ENCODE data around the gene NEDD9. TPM values are rescaled to one million over a fixed set of nuclear protein-coding genes. Genes with fewer than 3 reads are reported as not detected.

NEDD9 gene
- total and polyA plus RNA-seq, 2 of the 13 experiments (the other 11 are each of a cell fraction or from before 2014, with no cell fraction given) = 27.1 to 389 TPM

DNA sequence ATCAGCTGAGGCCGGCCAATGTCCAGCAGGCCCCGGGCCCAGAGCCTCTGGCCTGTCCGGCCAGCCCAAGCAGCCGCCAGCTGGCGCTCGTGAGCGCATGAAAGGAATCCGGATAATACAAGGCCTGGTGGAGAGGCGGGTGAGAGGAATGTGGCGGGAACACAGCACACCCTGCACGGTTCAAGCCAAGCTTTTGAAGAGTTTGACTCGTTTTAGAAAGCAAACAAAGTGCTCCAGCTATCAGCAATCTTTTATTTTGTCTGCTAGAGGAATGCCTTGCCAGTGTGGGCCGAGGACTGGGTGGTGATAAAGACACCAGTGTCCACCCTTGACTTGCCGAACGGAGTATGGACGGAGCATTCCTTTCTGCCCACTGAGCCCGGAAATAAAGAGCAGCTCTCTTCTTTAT, 9.3 kb upstream of the NEDD9 start (continued):
- TF ChIP-seq, protein P1, sequence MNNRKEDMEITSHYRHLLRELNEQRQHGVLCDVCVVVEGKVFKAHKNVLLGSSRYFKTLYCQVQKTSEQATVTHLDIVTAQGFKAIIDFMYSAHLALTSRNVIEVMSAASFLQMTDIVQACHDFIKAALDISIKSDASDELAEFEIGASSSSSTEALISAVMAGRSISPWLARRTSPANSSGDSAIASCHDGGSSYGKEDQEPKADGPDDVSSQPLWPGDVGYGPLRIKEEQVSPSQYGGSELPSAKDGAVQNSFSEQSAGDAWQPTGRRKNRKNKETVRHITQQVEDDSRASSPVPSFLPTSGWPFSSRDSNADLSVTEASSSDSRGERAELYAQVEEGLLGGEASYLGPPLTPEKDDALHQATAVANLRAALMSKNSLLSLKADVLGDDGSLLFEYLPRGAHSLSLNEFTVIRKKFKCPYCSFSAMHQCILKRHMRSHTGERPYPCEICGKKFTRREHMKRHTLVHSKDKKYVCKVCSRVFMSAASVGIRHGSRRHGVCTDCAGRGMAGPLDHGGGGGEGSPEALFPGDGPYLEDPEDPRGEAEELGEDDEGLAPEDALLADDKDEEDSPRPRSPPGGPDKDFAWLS (CRISPR knock-in tag; IDR thresholded peaks at IDR 0.05; ENCODE audit: borderline replicate concordance) = no peak
- TF ChIP-seq ZNF547 (CRISPR knock-in tag; IDR thresholded peaks at IDR 0.05) (no peak), ZSCAN30 (CRISPR knock-in tag; IDR thresholded peaks at IDR 0.05) (0 out of 2 replicates have a peak, but pooled peaks have one; percentile 62), GATAD1 (CRISPR knock-in tag; IDR thresholded peaks at IDR 0.05) (peak; percentile 47; the same call in 1 of the 2 replicates), HOXA5 (CRISPR knock-in tag; IDR thresholded peaks at IDR 0.05) (peak; percentile 90), MED1 (CRISPR knock-in tag; IDR thresholded peaks at IDR 0.05) (peak; percentile 93), CTCF (CRISPR knock-in tag; IDR thresholded peaks at IDR 0.05) (peak; percentile 87), ZFP1 (CRISPR knock-in tag; IDR thresholded peaks at IDR 0.05) (peak; percentile 27; the same call in 1 of the 2 replicates), ZNF180 (CRISPR knock-in tag; IDR thresholded peaks at IDR 0.05; ENCODE audit: borderline replicate concordance, low read depth) (no peak), HHEX (CRISPR knock-in tag; IDR thresholded peaks at IDR 0.05) (no peak), PAWR (CRISPR knock-in tag; IDR thresholded peaks at IDR 0.05; ENCODE audit: borderline replicate concordance) (no peak), GZF1 (CRISPR knock-in tag; IDR thresholded peaks at IDR 0.05) (no peak), HMGA1 (CRISPR knock-in tag; conservative IDR thresholded peaks at IDR 0.05) (no peak), HNRNPUL1 (IDR thresholded peaks at IDR 0.05; ENCODE audit: low read depth, low read length) (no peak), RNF219 (CRISPR knock-in tag; IDR thresholded peaks at IDR 0.05) (no peak), ZNF652 (CRISPR knock-in tag; IDR thresholded peaks at IDR 0.05; ENCODE audit: borderline replicate concordance, low read depth) (0 out of 2 replicates have a peak, but pooled peaks have one; percentile 12), SMAD3 (CRISPR knock-in tag; IDR thresholded peaks at IDR 0.05) (peak; percentile 90), SALL2 (CRISPR knock-in tag; IDR thresholded peaks at IDR 0.05) (peak; percentile 62; the same call in 1 of the 2 replicates), ZNF143 (CRISPR knock-in tag; IDR thresholded peaks at IDR 0.05) (peak; percentile 49; the same call in 1 of the 2 replicates), MEIS2 (CRISPR knock-in tag; IDR thresholded peaks at IDR 0.05) (peak; percentile 84), IRX3 (CRISPR knock-in tag; IDR thresholded peaks at IDR 0.05; ENCODE audit: borderline replicate concordance, low read depth) (0 out of 2 replicates have a peak, but pooled peaks have one; percentile 78)
- TF ChIP-seq, protein P2, sequence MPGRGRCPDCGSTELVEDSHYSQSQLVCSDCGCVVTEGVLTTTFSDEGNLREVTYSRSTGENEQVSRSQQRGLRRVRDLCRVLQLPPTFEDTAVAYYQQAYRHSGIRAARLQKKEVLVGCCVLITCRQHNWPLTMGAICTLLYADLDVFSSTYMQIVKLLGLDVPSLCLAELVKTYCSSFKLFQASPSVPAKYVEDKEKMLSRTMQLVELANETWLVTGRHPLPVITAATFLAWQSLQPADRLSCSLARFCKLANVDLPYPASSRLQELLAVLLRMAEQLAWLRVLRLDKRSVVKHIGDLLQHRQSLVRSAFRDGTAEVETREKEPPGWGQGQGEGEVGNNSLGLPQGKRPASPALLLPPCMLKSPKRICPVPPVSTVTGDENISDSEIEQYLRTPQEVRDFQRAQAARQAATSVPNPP (CRISPR knock-in tag; IDR thresholded peaks at IDR 0.05) = peak; percentile 83
- TF ChIP-seq, protein P3, sequence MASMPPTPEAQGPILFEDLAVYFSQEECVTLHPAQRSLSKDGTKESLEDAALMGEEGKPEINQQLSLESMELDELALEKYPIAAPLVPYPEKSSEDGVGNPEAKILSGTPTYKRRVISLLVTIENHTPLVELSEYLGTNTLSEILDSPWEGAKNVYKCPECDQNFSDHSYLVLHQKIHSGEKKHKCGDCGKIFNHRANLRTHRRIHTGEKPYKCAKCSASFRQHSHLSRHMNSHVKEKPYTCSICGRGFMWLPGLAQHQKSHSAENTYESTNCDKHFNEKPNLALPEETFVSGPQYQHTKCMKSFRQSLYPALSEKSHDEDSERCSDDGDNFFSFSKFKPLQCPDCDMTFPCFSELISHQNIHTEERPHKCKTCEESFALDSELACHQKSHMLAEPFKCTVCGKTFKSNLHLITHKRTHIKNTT (CRISPR knock-in tag; IDR thresholded peaks at IDR 0.05) = no peak

Data from HepG2 (cell line).